GM21447 (cell line): Measurements from ENCODE around the gene PRKD1.
"Not testable (repeated sequence)": the region's sequence is repeated elsewhere in the genome, so short reads cannot be mapped to it uniquely, and the experiment has no call there.

Source experiments
- ATAC-seq: cut with Tn5 transposase; IDR thresholded peaks from one replicate; pipeline ENCODE4 v1.9.1; 2021; ENCODE audit not compliant: unreplicated experiment

Gene PRKD1

DNA sequence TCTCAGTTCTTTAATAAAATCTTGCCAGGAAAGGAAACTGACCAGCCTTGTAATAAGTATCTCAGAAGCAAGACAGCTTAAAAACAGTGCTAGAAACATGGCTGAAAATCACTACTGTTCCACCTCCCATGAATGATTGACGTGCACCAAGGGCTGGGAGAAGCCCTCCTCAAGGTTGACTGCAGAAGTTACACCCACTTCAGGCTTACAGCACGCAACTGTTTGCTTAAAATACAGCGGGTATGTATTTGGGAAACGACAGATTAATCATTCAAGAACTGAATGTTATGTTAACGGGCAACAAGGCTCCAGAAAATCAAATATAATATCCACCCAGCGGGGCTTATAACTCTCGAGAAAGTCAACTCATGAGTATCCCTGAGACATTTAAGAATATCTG lies 22.1 kb downstream of the PRKD1 start:
- no peak for ATAC-seq

DNA sequence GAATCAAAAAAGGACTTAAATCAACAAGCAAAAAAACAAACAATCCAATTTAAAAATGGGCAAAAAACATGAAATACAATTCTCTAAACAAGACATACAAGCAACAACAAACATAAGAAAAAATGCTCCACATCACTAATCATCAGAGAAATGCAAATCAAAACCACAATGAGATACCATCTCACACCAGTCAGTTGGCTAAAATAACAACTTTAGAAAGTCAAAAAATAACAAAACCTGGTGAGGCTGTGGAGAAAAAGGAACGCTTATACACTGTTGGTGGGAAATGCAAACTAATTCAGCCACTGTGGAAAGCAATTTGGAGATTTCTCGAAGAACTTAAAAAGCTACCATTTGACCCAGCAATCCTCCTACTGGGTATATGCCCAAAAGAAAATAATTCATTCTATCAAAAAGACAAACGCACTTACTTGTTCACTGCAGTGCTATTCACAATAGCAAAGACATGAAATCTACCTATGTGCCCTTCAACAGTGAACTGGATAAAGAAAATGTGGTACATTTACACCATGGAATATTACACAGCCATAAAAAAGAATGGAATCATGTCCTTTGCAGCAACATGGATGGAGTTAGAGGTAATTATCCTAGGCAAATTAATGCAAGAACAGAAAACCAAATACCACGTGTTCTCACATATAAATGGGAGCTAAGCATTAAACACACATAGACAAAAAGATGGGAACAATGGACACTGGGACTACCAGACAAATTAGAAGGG lies 26.9 kb downstream of the PRKD1 start:
- ATAC-seq, result no peak

DNA sequence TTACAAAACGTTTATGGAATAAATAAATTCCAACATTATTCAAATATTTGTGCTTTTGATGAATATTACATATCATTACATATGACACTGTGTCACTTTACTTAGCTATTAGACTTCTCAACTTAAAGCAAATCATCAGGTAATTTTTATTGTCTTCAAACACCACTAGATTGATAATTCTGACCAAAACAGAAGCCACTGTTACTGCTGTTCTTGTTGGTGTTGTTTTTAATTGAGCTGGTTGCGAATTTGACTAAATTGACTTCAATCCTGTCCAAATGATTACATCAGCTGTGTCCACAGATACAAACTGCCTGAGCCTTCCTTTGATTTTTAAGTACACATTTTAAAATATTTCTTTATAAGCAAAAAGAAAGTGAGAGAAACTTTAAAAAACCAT lies 29.2 kb downstream of the PRKD1 start:
- no peak for ATAC-seq

GRCh38 chr14:29897181-29897580 lies 30.5 kb downstream of the PRKD1 start:
- no peak for ATAC-seq

- ATAC-seq, result no peak
These were observed 31.3 kb downstream of the PRKD1 start for GRCh38 chr14:29896354-29896821.

GRCh38 chr14:29895591-29896083 lies 32.0 kb downstream of the PRKD1 start:
- ATAC-seq, result no peak

DNA sequence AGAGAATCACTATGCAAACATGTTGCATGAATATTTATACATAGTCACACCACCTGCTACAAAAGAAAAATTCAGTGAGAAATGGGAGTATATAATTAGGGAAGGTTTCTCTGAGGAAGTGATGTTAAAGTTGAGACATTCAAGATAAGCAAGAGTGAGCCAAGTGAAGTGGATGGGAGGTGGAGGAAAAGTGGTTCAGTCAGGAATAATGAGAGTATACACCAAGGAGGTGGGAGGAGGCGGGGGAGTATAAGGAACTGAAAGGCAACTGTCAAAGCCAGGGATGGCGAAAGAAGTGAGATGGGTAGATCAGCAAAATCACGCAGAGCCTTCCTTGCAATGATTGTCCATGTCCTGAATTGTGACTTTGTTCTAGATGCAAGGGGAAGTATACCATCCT lies 33.7 kb downstream of the PRKD1 start:
- no peak for ATAC-seq

DNA sequence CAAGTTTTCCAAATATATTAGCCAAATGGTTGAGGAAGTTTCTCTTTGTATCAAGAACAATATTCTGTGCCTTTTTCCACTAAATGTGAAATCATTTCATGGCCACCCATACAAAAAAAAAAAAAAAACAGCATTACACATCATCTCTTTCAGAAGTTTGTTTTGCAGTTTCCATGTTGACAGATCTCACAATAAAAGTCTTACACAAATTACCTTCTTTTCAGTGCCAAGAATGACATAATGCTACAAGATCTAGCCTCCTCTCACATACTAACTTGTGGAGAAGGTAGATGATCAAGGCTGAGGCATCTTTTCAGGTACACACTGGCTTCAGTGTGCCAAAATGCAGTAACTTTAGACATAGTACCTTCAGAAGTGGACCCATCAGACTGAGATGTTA lies 35.3 kb downstream of the PRKD1 start:
- ATAC-seq, result no peak

- no peak for ATAC-seq
These were observed 41.7 kb downstream of the PRKD1 start for GRCh38 chr14:29885988-29886387.

DNA sequence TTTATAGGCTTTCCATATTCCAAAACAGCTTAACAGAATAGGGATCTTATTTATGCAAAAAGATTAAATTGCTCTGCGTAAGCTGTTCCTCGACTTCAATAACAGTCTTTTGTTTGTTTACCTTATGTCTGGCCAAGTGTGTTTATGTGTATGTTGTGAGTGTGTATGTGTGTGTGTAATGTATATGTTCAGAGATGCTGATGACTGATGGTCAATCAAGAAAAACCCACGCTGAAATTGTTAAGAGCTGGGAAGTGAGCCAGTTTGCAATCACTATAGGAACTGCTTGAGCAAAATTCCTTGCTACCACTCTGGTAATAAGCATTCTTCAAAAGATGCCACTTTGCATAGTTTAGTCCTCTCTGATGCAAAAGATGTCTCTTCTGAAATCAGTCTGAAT lies 59.6 kb downstream of the PRKD1 start:
- ATAC-seq, result no peak

GRCh38 chr14:29865299-29865698 lies 62.3 kb downstream of the PRKD1 start:
- no peak for ATAC-seq

- ATAC-seq, result no peak
These were observed 65.7 kb downstream of the PRKD1 start for GRCh38 chr14:29861996-29862395.

- ATAC-seq, result peak; percentile 84
These were observed 69.3 kb downstream of the PRKD1 start for GRCh38 chr14:29858299-29858698.

DNA sequence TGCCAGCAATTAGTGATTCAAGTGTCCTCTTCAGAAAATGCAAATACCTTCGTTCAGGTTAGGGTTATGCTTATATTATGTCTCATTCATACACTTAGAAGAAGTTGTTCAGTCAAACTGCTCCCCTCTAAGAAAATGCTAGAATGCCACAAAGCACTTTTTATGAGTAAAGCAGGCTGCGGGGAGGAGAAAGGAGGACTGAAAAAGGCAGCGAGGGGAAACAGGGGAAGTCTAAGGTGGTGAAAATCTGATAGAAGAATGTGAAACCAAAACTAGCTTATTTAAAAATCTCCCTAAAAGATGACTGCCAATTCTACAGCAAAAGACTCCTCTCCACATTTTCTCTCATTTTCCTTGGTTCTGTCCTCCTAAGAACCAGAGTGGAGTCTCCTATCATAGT lies 70.1 kb downstream of the PRKD1 start:
- ATAC-seq, result peak; percentile 76

DNA sequence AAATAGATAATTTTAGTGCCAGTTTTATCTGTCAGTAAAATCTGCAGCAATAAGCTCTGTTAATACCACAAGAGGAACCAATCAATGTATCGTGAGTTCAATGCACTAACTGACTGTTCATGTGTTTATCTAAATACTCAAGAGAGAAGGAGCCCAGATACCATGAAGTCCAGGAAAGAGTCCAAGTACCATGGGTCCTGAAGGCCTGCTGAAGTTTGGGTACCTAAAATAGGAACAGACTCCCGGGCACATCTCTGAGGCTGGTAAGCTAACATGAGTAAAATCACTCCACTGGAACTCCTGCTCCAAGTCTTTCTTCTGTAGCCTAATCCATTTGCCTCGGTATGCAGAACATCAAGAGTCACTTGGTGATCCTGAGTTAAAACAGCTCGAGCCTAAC lies 71.1 kb downstream of the PRKD1 start:
- ATAC-seq, result no peak

DNA sequence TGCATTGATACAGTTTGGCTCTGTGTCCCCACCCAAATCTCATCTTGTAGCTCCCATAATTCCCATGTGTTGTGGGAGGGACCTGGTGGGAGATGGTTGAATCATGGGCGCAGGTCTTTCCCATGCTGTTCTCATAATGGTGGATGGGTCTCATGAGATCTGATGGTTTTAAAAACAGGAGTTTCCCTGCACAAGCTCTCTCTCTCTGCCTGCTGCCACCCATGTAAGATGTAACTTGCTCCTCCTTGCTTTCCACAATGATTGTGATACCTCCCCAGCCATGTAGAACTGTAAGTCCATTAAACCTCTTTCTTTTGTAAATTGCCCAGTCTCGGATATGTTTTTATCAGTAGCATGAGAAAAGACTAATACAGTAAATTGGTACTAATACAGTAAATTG lies 74.0 kb downstream of the PRKD1 start:
- ATAC-seq, result not testable (repeated sequence)

DNA sequence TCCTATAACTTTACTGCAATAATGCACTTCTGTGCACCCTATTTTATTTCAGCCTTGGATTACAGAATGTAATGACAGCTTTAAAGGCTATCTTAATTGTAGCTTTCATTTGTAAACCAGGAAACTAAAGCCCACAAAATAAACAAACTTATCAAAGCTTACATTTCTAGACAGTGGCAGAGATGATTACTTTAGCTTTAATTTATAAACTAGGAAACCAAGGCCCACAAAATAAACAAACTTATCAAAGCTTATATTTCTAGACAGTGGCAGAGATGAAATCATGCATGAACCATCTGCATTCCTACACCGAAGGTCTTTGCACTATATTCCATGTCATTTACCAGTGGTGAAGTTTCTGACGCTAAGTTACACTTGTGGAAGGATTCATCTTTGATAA lies 74.4 kb downstream of the PRKD1 start:
- no peak for ATAC-seq

GRCh38 chr14:29851397-29851796 lies 76.2 kb downstream of the PRKD1 start:
- no peak for ATAC-seq

- no peak for ATAC-seq
These were observed 80.6 kb downstream of the PRKD1 start for GRCh38 chr14:29847056-29847380.

GRCh38 chr14:29846339-29847055 lies 81.2 kb downstream of the PRKD1 start:
- peak; percentile 66 for ATAC-seq

GRCh38 chr14:29843981-29844380 lies 83.7 kb downstream of the PRKD1 start:
- no peak for ATAC-seq

- ATAC-seq, result no peak
These were observed 85.4 kb downstream of the PRKD1 start for GRCh38 chr14:29842228-29842627.
